Heart left ventricle (tissue), 16 donors: ENCODE measurements around the gene SBK1. TPM values are rescaled to one million over a fixed set of nuclear protein-coding genes. Genes with fewer than 3 reads are reported as not detected.
A peak's percentile ranks its signal among the peaks of the same experiment; 100 is the strongest.

Experiments used
- ATAC-seq, 4 donors: fragments of 200-7000 bp; cut with Tn5 transposase; one replicate each; pipeline ENCODE4 v1.9.1; 2020 to 2022; ENCODE audit warnings: moderate library complexity in 4 of 4, mild to moderate bottlenecking in 3 of 4, moderate number of reproducible peaks in 1 of 4
- DNase-seq, 5 donors: peaks; one replicate each; pipeline ENCODE4 v3.0.0-alpha.2; 2020
- H3K27ac ChIP-seq, 12 donors: fragments of 200-600 bp; sonication (generic) in 4 of 12; one replicate each; pipeline versions ENCODE4 v1.5.0 to v1.8.0; 2016 to 2022; ENCODE audit warnings: mild to moderate bottlenecking in 2 of 12
- H3K27me3 ChIP-seq, 9 donors: fragments of 200-600 bp; sonication (generic) in 2 of 9; one replicate each; pipeline versions ENCODE4 v1.5.1 to v1.8.0; 2016 to 2022; ENCODE audit warnings: mild to moderate bottlenecking in 3 of 9
- H3K36me3 ChIP-seq, 9 donors: fragments of 200-600 bp; sonication (generic) in 2 of 9; one replicate each; pipeline versions ENCODE4 v1.5.0 to v1.8.0; 2018 to 2022; ENCODE audit warnings: mild to moderate bottlenecking in 2 of 9
- H3K4me1 ChIP-seq, 12 donors: fragments of 200-600 bp; sonication (generic) in 4 of 12; one replicate each; pipeline versions ENCODE4 v1.5.0 to v1.8.0; 2016 to 2022; ENCODE audit warnings: mild to moderate bottlenecking in 3 of 12
- H3K4me3 ChIP-seq, 12 donors: fragments of 200-600 bp; sonication (generic) in 4 of 12; one replicate each; pipeline versions ENCODE4 v1.5.0 to v1.8.0; 2017 to 2022; ENCODE audit warnings: mild to moderate bottlenecking in 9 of 12, moderate library complexity in 4 of 12
- H3K9me3 ChIP-seq, 12 donors: fragments of 200-600 bp; sonication (generic) in 4 of 12; one replicate each; pipeline versions ENCODE4 v1.5.0 to v1.8.0; 2016 to 2022; ENCODE audit warnings: mild to moderate bottlenecking in 1 of 12
- POLR2A ChIP-seq, 2 donors: fragments of 450-650 bp; IDR thresholded peaks; one replicate each; pipeline ENCODE4 v1.6.1; 2017; ENCODE audit warnings: antibody characterized with exemption in 2 of 2, mild to moderate bottlenecking in 2 of 2, moderate library complexity in 2 of 2
- WGBS, 4 donors: extraction: QIAGEN DNeasy Blood & Tissue Kit in 2 of 4; methylation state at CpG; one replicate each; pipeline versions ENCODE4 v1.1.5 to v1.1.7; 2013 to 2018; 5-methylcytosine and 5-hydroxymethylcytosine counted together
- intact Hi-C, 10 donors: fragments of 100-400 bp; cut with DNase I; formaldehyde crosslinking; loops; one replicate each; pipeline versions ENCODE4 v1.11.1 to v1.14.2; 2022
- polyA plus RNA-seq, 2 donors: library from polyadenylated mRNA; stranded (reverse); fragments of 200-250 nt; gene quantifications; one replicate each; pipeline ENCODE4 v1.2.3, GENCODE V29; 2013
- total RNA-seq, 9 donors: library from RNA; depleted of rRNA in 2 of 9; stranded (reverse); fragments of >200 nt in 2 of 9; fragmentation: NEBNext Ultra II Directional in 3 of 9; extraction: Animal tissue kit (Norgen Biotek cat#: 25700) in 3 of 9; gene quantifications; one replicate each; pipeline versions ENCODE4 v1.1.0 to v1.2.4, GENCODE V29; 2016 to 2023
- TF ChIP-seq, protein P1 (sequence below), 12 donors: fragments of 200-600 bp; sonication (generic) in 4 of 12; IDR thresholded peaks; one replicate each; pipeline versions ENCODE4 v1.5.0 to v1.8.0; 2018 to 2022; ENCODE audit warnings: antibody characterized with exemption in 12 of 12, mild to moderate bottlenecking in 5 of 12
- donor health status: ischemic (EF 13 %, LVEDD 7.1; RV severe dilation, severe dysfunction).
- donor health status: healthy with polysubstance abuse.
- donor health status: DM: no; HTN: yes; CAD: no.
- donor health status: DM: no; HTN: no; CAD: no.
- donor health status: ischemic (EF 25% LVEDD 6.9; RV normal size, moderate dysfunction).
- donor health status: ischemic (EF 25% LVEDD 5.7; RV mildly dilated, moderate dysfunction).
- donor health status: healthy.
- donor health status: DM: yes; HTN: yes; CAD: no.
- donor health status: ischemic (EF 35%, LVEDD 5.7; RV mildly dilated, moderate dysfunction).
- donor health status: nonischemic (EF 11% LVEDD 7.7; RV severe dilation, severe dysfunction).
- donor health status: DM: yes; HTN: yes; CAD: no.
- donor health status: PGD.
- donor health status: ischemic (EF 29% LVEDD 5.4; RV normal size, mild dysfunction).
- donor health status: nonischemic (EF 23%, LVEDD 6.1; RV moderate dilation, normal function).

SBK1 gene
- total and polyA plus RNA-seq, 11 donors: 0.69 to 6.1 (median 2.4) TPM

- Histone ChIP-seq H3K36me3 (no peaks in the 10 kb centered on the region), H3K9me3 (no peaks in the 10 kb centered on the region), H3K4me3 (no peak overlapping the region), H3K4me1 (peaks cover 0 to 19% (median 9%) of the 10 kb centered on the region in 12 donors), H3K27ac (no peak overlapping the region), H3K27me3 (peaks cover 0 to 14% (median 3%) of the 10 kb centered on the region in 9 donors)
- ATAC-seq: no peak
- 78 to 81% (median 79%) methylated on average over 11 of the region's 11 CpGs for WGBS, 4 donors
- no peak for DNase-seq
- intact Hi-C loops: loop anchor here in 1 of 10 donors (10.0 kb wide), 1 partner anchor 204 kb away; the partner anchor contains the start of genes APOBR and CLN3
- TF ChIP-seq, protein P1, sequence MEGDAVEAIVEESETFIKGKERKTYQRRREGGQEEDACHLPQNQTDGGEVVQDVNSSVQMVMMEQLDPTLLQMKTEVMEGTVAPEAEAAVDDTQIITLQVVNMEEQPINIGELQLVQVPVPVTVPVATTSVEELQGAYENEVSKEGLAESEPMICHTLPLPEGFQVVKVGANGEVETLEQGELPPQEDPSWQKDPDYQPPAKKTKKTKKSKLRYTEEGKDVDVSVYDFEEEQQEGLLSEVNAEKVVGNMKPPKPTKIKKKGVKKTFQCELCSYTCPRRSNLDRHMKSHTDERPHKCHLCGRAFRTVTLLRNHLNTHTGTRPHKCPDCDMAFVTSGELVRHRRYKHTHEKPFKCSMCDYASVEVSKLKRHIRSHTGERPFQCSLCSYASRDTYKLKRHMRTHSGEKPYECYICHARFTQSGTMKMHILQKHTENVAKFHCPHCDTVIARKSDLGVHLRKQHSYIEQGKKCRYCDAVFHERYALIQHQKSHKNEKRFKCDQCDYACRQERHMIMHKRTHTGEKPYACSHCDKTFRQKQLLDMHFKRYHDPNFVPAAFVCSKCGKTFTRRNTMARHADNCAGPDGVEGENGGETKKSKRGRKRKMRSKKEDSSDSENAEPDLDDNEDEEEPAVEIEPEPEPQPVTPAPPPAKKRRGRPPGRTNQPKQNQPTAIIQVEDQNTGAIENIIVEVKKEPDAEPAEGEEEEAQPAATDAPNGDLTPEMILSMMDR (IDR thresholded peaks at IDR 0.05): no peak
- TF ChIP-seq POLR2A (IDR thresholded peaks at IDR 0.05): no peak
These were observed 1.5 kb upstream of the SBK1 start for GRCh38 chr16:28290859-28291254.

- peaks cover 0 to 14% (median 3%) of the 10 kb centered on the region in 9 donors for H3K27me3 ChIP-seq
- peak overlapping the region; percentile 34 to 69 (median 56) for H3K4me3 ChIP-seq
- intact Hi-C loops: loop anchor here in 1 of 10 donors (10.0 kb wide), 1 partner anchor 202 kb away; the partner anchor contains the start of genes APOBR and CLN3
- H3K27ac ChIP-seq: no peak overlapping the region
- DNase-seq: no peak
- TF ChIP-seq, protein P1 (IDR thresholded peaks at IDR 0.05): no peak
- TF ChIP-seq POLR2A (IDR thresholded peaks at IDR 0.05): no peak
- peaks cover 0 to 19% (median 9%) of the 10 kb centered on the region in 12 donors for H3K4me1 ChIP-seq
- WGBS, 4 donors: 0 to 8% (median 3%) methylated on average over 1 to 60 of the region's 60 CpGs
- ATAC-seq: no peak
- H3K9me3 ChIP-seq: no peaks in the 10 kb centered on the region
- H3K36me3 ChIP-seq: no peaks in the 10 kb centered on the region
These were observed 641 bp downstream of the SBK1 start for GRCh38 chr16:28292731-28293600.

- peaks cover 0 to 14% (median 3%) of the 10 kb centered on the region in 9 donors for H3K27me3 ChIP-seq
- H3K36me3 ChIP-seq: no peaks in the 10 kb centered on the region
- DNase-seq (no peak), ATAC-seq (no peak)
- 32 to 64% (median 46%) methylated on average over 7 to 10 of the region's 10 CpGs for WGBS, 4 donors
- no peaks in the 10 kb centered on the region for H3K9me3 ChIP-seq
- intact Hi-C loops: loop anchor here in 1 of 10 donors (10.0 kb wide), 1 partner anchor 201 kb away; the partner anchor contains the start of genes APOBR and CLN3
- peaks cover 0 to 19% (median 9%) of the 10 kb centered on the region in 12 donors for H3K4me1 ChIP-seq
- no peak overlapping the region for H3K27ac ChIP-seq
- peak overlapping the region in 3 of 12 donors; percentile 51 to 69 (median 67) for H3K4me3 ChIP-seq
- TF ChIP-seq POLR2A (IDR thresholded peaks at IDR 0.05): no peak
- TF ChIP-seq, protein P1 (IDR thresholded peaks at IDR 0.05): no peak
These were observed 1.3 kb downstream of the SBK1 start for GRCh38 chr16:28293601-28293960.

DNA sequence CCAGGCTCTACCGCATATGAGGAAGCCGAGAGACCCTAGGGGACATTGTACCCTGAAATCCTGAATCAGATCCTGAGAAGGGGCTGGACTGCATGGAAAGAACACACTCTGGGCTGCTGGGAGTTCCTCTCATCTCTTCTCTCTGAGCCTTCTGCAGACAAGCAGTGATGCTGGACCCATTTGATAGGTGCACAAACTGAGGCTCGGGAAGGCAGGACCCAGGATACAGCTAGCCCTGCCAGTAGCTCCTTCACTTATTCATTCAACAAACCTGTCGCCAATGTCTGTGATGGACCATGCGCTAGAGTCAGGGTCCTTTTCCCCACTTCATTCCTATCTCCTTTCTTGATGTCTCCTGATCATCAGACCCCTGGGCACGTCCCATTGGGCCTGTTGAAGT is 1.9 kb downstream of the SBK1 start:
- H3K4me3 ChIP-seq: no peak overlapping the region
- no peak for DNase-seq
- H3K27me3 ChIP-seq: peaks cover 0 to 14% (median 3%) of the 10 kb centered on the region in 9 donors
- 84 to 91% (median 89%) methylated on average over 5 to 6 of the region's 6 CpGs for WGBS, 4 donors
- no peaks in the 10 kb centered on the region for H3K36me3 ChIP-seq
- TF ChIP-seq, protein P1 (IDR thresholded peaks at IDR 0.05): no peak
- TF ChIP-seq POLR2A (IDR thresholded peaks at IDR 0.05): no peak
- intact Hi-C loops: loop anchor here in 1 of 10 donors (10.0 kb wide), 1 partner anchor 201 kb away; the partner anchor contains the start of genes APOBR and CLN3
- peaks cover 0 to 18% (median 9%) of the 10 kb centered on the region in 12 donors for H3K4me1 ChIP-seq
- H3K9me3 ChIP-seq: no peaks in the 10 kb centered on the region
- no peak for ATAC-seq
- no peak overlapping the region for H3K27ac ChIP-seq
